CD14-positive monocyte (primary cell): ENCODE results near the gene ZNF729. TPM values are rescaled to one million over a fixed set of nuclear protein-coding genes. Genes with fewer than 3 reads are reported as not detected.

ENCODE experiments used
- DNase-seq, 3 donors: peaks; one replicate each; pipeline ENCODE4 v3.0.0-alpha.2; 2011 to 2022
- H2AFZ ChIP-seq: 2 replicates; pipeline ENCODE4 v1.6.0; 2012; ENCODE audit warnings: mild to moderate bottlenecking, low read depth, low read length, inconsistent platforms; ENCODE audit not compliant: insufficient read depth, poor library complexity, severe bottlenecking
- H3K27ac ChIP-seq, 2 donors: 1 replicate in 1 of 2; 2 replicates in 1 of 2; pipeline ENCODE4 v1.5.1; 2012 to 2013; ENCODE audit warnings: low read length in 2 of 2, control low read depth in 1 of 2, inconsistent platforms in 1 of 2, low read depth in 1 of 2, mild to moderate bottlenecking in 1 of 2
- H3K27me3 ChIP-seq, 2 donors: one replicate each; pipeline versions ENCODE4 v1.6.0 to v1.6.1; 2011 to 2013; ENCODE audit warnings: low read length in 2 of 2; ENCODE audit not compliant: control insufficient read depth in 2 of 2, insufficient read depth in 2 of 2
- H3K36me3 ChIP-seq, 2 donors: replicated peaks in 1 of 2; 1 replicate in 1 of 2; 2 replicates in 1 of 2; pipeline versions ENCODE4 v1.5.1 to v1.6.1; 2012 to 2013; ENCODE audit warnings: low read length in 2 of 2, control low read depth in 1 of 2, inconsistent platforms in 1 of 2, mild to moderate bottlenecking in 1 of 2; ENCODE audit not compliant: insufficient read depth in 2 of 2, control insufficient read depth in 1 of 2
- H3K4me1 ChIP-seq, 2 donors: 1 replicate in 1 of 2; 2 replicates in 1 of 2; pipeline versions ENCODE4 v1.5.1 to v1.6.1; 2012 to 2013; ENCODE audit warnings: low read length in 2 of 2, control low read depth in 1 of 2, inconsistent platforms in 1 of 2, mild to moderate bottlenecking in 1 of 2, moderate library complexity in 1 of 2; ENCODE audit not compliant: insufficient read depth in 2 of 2, control insufficient read depth in 1 of 2
- H3K4me2 ChIP-seq: replicated peaks from 2 replicates; pipeline ENCODE3; 2012; ENCODE audit warnings: low read length, moderate library complexity, mild to moderate bottlenecking; ENCODE audit not compliant: poor library complexity, severe bottlenecking; ENCODE audit errors: extremely low read depth
- H3K4me3 ChIP-seq, 3 experiments: fragments of 200-600 bp in 1 of 3; sonication (generic) in 1 of 3; replicated peaks in 1 of 3; 1 replicate in 2 of 3; 2 replicates in 1 of 3; pipeline ENCODE4 v1.5.1; 2011 to 2013; ENCODE audit warnings: low read length in 3 of 3, mild to moderate bottlenecking in 3 of 3, control low read depth in 2 of 3, low read depth in 2 of 3, inconsistent platforms in 1 of 3, moderate library complexity in 1 of 3
- H3K79me2 ChIP-seq: 2 replicates; pipeline ENCODE4 v1.6.0; 2012; ENCODE audit warnings: mild to moderate bottlenecking, control low read depth, inconsistent platforms, low read length, moderate library complexity; ENCODE audit not compliant: insufficient read depth
- H3K9ac ChIP-seq: 2 replicates; pipeline ENCODE4 v1.6.0; 2017; ENCODE audit warnings: low read length, mild to moderate bottlenecking; ENCODE audit not compliant: insufficient read depth, poor library complexity, severe bottlenecking
- H3K9me3 ChIP-seq, 2 donors: replicated peaks in 1 of 2; 1 replicate in 1 of 2; 2 replicates in 1 of 2; pipeline versions ENCODE4 v1.5.1 to v1.6.1; 2012 to 2013; ENCODE audit warnings: low read length in 2 of 2, control low read depth in 1 of 2; ENCODE audit not compliant: control insufficient read depth in 1 of 2, insufficient read depth in 1 of 2
- H4K20me1 ChIP-seq: 2 replicates; pipeline ENCODE4 v1.6.0; 2012; ENCODE audit warnings: mild to moderate bottlenecking, low read length, control low read depth, moderate library complexity; ENCODE audit not compliant: insufficient read depth
- H3K27ac Mint-ChIP-seq, 7 donors: one replicate each; pipeline ENCODE4 v1.8.0; 2020; ENCODE audit warnings: mild to moderate bottlenecking in 7 of 7, mixed read lengths in 7 of 7, moderate library complexity in 6 of 7, inconsistent platforms in 2 of 7
- H3K27me3 Mint-ChIP-seq, 3 donors: one replicate each; pipeline ENCODE4 v1.8.0; 2021 to 2022; ENCODE audit warnings: low read depth in 3 of 3, mild to moderate bottlenecking in 3 of 3, mixed read lengths in 3 of 3, moderate library complexity in 3 of 3, inconsistent platforms in 1 of 3
- H3K36me3 Mint-ChIP-seq, 2 donors: one replicate each; pipeline ENCODE4 v1.8.0; 2020; ENCODE audit warnings: mixed read lengths in 2 of 2, inconsistent platforms in 1 of 2, mild to moderate bottlenecking in 1 of 2
- H3K4me1 Mint-ChIP-seq: one replicate; pipeline ENCODE4 v1.8.0; 2020; ENCODE audit warnings: mild to moderate bottlenecking, mixed read lengths
- H3K4me3 Mint-ChIP-seq, 2 donors: one replicate each; pipeline ENCODE4 v1.8.0; 2020; ENCODE audit warnings: mild to moderate bottlenecking in 2 of 2, mixed read lengths in 2 of 2, moderate library complexity in 1 of 2
- H3K9me3 Mint-ChIP-seq, 7 donors: one replicate each; pipeline ENCODE4 v1.8.0; 2020 to 2022; ENCODE audit warnings: mixed read lengths in 7 of 7, mild to moderate bottlenecking in 6 of 7, moderate library complexity in 6 of 7, inconsistent platforms in 2 of 7
- WGBS: methylation state at CpG from one replicate; pipeline ENCODE4 v1.1.5; 2013; ENCODE audit warnings: missing lambda C conversion rate; ENCODE audit not compliant: insufficient coverage; 5-methylcytosine and 5-hydroxymethylcytosine counted together
- intact Hi-C, 2 donors: fragments of 100-400 bp; cut with micrococcal nuclease; formaldehyde crosslinking; loops; one replicate each; pipeline versions ENCODE4 v1.15.0 to v1.15.1; 2023
- polyA plus RNA-seq, 3 donors: library from polyadenylated mRNA; depleted of rRNA in 1 of 3; unstranded in 2 of 3; stranded (reverse) in 1 of 3; fragments of 300-500 nt in 2 of 3; fragments of >200 nt in 1 of 3; fragmentation: Illumina TruSeq in 2 of 3; gene quantifications; 1 replicate in 2 of 3; 2 replicates in 1 of 3; pipeline ENCODE4 v1.2.3, GENCODE V29; 2012 to 2021
- TF ChIP-seq, protein P1 (sequence below): fragments of 200-600 bp; IDR thresholded peaks from one replicate; pipeline ENCODE4 v1.8.0; 2022; ENCODE audit warnings: antibody characterized with exemption, mild to moderate bottlenecking

The ZNF729 gene
- polyA plus RNA-seq, 3 donors = not detected

DNA sequence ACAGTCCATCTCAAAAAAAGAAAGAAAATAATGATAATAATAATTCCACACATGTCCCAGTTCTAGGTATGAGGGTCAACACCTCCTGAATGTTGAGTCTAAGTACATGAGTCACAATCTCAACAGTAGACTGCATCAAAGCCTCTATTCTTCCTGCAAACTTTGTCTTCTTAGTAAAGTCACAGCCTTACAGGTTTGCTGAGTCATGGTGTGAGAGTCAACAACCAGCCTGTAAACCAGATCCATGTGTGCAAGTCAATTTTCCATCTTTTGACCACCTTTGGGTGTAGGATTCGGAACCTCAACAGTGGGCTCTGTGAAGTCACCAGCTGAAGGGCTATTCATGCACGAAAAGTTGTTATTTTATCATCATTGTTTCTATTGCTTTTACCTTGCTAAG lies 25.7 kb upstream of the ZNF729 start:
- Histone ChIP-seq H3K27me3 (no peaks in the 10 kb centered on the region), H4K20me1 (no peaks in the 10 kb centered on the region), H3K4me2 (no peak overlapping the region), H3K4me3 (no peak overlapping the region), H3K79me2 (no peaks in the 10 kb centered on the region), H3K27ac (no peak overlapping the region), H3K9me3 (peaks cover 75 to 82% of the 10 kb centered on the region in 2 donors), H3K9ac (no peak overlapping the region), H3K4me1 (no peaks in the 10 kb centered on the region), H2AFZ (no peak overlapping the region), H3K36me3 (no peaks in the 10 kb centered on the region)
- Mint-ChIP-seq H3K9me3 (peaks cover 21 to 66% (median 49%) of the 10 kb centered on the region in 7 donors), H3K27me3 (peaks cover 0 to 3% (median 0%) of the 10 kb centered on the region in 3 donors), H3K27ac (no peak overlapping the region), H3K4me1 (no peaks in the 10 kb centered on the region), H3K4me3 (no peak overlapping the region), H3K36me3 (no peaks in the 10 kb centered on the region)
- WGBS = 100% methylated on average over 1 of the region's 2 CpGs
- no peak for DNase-seq
- intact Hi-C loops = no loop called here
- TF ChIP-seq, protein P1, sequence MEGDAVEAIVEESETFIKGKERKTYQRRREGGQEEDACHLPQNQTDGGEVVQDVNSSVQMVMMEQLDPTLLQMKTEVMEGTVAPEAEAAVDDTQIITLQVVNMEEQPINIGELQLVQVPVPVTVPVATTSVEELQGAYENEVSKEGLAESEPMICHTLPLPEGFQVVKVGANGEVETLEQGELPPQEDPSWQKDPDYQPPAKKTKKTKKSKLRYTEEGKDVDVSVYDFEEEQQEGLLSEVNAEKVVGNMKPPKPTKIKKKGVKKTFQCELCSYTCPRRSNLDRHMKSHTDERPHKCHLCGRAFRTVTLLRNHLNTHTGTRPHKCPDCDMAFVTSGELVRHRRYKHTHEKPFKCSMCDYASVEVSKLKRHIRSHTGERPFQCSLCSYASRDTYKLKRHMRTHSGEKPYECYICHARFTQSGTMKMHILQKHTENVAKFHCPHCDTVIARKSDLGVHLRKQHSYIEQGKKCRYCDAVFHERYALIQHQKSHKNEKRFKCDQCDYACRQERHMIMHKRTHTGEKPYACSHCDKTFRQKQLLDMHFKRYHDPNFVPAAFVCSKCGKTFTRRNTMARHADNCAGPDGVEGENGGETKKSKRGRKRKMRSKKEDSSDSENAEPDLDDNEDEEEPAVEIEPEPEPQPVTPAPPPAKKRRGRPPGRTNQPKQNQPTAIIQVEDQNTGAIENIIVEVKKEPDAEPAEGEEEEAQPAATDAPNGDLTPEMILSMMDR = no peak

DNA sequence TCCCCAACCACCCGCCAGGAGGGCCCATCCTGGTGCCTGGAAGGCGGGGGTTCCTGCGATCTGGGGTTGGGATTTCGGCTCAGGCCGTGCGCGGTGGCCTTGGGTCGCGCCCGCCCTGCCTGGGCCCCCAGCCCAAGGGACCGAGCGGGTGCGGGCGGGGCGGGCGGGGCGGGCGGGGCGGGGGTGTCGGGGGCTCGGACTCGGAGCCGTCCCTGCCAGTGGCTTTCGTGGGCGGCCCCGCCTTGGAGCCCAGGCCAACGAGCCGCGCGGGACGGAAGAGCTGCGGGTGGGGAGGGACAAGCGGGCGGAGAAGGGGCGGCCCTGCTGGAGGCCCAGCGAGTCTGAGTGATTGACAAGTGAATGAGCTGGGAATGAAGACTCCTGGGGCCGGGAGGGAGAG lies 24.6 kb upstream of the ZNF729 start:
- H3K9ac ChIP-seq = no peak overlapping the region
- Mint-ChIP-seq H3K4me3 (no peak overlapping the region), H3K36me3 (no peaks in the 10 kb centered on the region), H3K27ac (no peak overlapping the region), H3K4me1 (no peaks in the 10 kb centered on the region), H3K9me3 (peaks cover 27 to 68% (median 49%) of the 10 kb centered on the region in 7 donors), H3K27me3 (peaks cover 0 to 1% (median 0%) of the 10 kb centered on the region in 3 donors)
- H3K4me3 ChIP-seq = no peak overlapping the region
- H3K27ac ChIP-seq = no peak overlapping the region
- intact Hi-C loops = no loop called here
- H3K9me3 ChIP-seq = peaks cover 78 to 83% of the 10 kb centered on the region in 2 donors
- no peak overlapping the region for H2AFZ ChIP-seq
- H3K4me1 ChIP-seq = no peaks in the 10 kb centered on the region
- no peaks in the 10 kb centered on the region for H3K27me3 ChIP-seq
- no peaks in the 10 kb centered on the region for H3K79me2 ChIP-seq
- TF ChIP-seq, protein P1 = no peak
- no peak for DNase-seq
- WGBS = 26% methylated on average over 23 of the region's 37 CpGs
- H3K4me2 ChIP-seq = no peak overlapping the region
- H4K20me1 ChIP-seq = no peaks in the 10 kb centered on the region
- no peaks in the 10 kb centered on the region for H3K36me3 ChIP-seq
